Neuronal stem cell (in vitro differentiated cells): ENCODE data around the gene FILIP1L. TPM values are rescaled to one million over a fixed set of nuclear protein-coding genes. Genes with fewer than 3 reads are reported as not detected.

Experiments used
- DNase-seq: peaks from one replicate; pipeline ENCODE4 v3.0.0-alpha.2; 2013; ENCODE audit warnings: low spot score
- H2AFZ ChIP-seq: one replicate; pipeline ENCODE4 v1.6.1; 2013; ENCODE audit warnings: mild to moderate bottlenecking, low read length, inconsistent platforms
- H2AK5ac ChIP-seq: 2 replicates; pipeline ENCODE4 v1.6.1; 2013; ENCODE audit warnings: low read depth, mild to moderate bottlenecking, inconsistent platforms, low read length, moderate library complexity, mixed read lengths
- H2BK120ac ChIP-seq: 2 replicates; pipeline ENCODE4 v1.6.1; 2013; ENCODE audit warnings: low read depth, mild to moderate bottlenecking, inconsistent platforms, low read length, moderate library complexity, mixed read lengths
- H2BK12ac ChIP-seq: one replicate; pipeline ENCODE4 v1.6.1; 2013; ENCODE audit warnings: low read length, inconsistent platforms
- H2BK15ac ChIP-seq: 2 replicates; pipeline ENCODE4 v1.6.1; 2013; ENCODE audit warnings: mild to moderate bottlenecking, low read length, inconsistent platforms, mixed read lengths
- H2BK5ac ChIP-seq: one replicate; pipeline ENCODE4 v1.6.1; 2013; ENCODE audit warnings: inconsistent platforms, mild to moderate bottlenecking, low read length, moderate library complexity
- H3K14ac ChIP-seq: one replicate; pipeline ENCODE4 v1.6.1; 2013; ENCODE audit warnings: low read length, inconsistent platforms
- H3K18ac ChIP-seq: 2 replicates; pipeline ENCODE4 v1.6.1; 2013; ENCODE audit warnings: low read length, inconsistent platforms
- H3K23ac ChIP-seq: 2 replicates; pipeline ENCODE4 v1.6.1; 2013; ENCODE audit warnings: low read depth, mild to moderate bottlenecking, mixed read lengths, low read length, inconsistent platforms; ENCODE audit not compliant: poor library complexity
- H3K27ac ChIP-seq: replicated peaks from 3 replicates; pipeline ENCODE4 v1.5.1; 2013; ENCODE audit warnings: low read length, inconsistent platforms
- H3K27me3 ChIP-seq, 3 experiments: 2 replicates each; pipeline ENCODE4 v1.6.1; 2013; ENCODE audit warnings: low read length in 3 of 3, mild to moderate bottlenecking in 2 of 3, inconsistent platforms in 1 of 3, low read depth in 1 of 3, mixed read lengths in 1 of 3, moderate library complexity in 1 of 3; ENCODE audit not compliant: control insufficient read depth in 3 of 3, insufficient read depth in 3 of 3
- H3K36me3 ChIP-seq, 2 donors: replicated peaks in 1 of 2; 2 replicates each; pipeline ENCODE4 v1.6.1; 2013; ENCODE audit warnings: low read length in 2 of 2; ENCODE audit not compliant: control insufficient read depth in 2 of 2, insufficient read depth in 2 of 2
- H3K4ac ChIP-seq: 2 replicates; pipeline ENCODE4 v1.6.1; 2013; ENCODE audit warnings: inconsistent platforms, mild to moderate bottlenecking, low read length, moderate library complexity
- H3K4me1 ChIP-seq, 2 donors: 1 replicate in 1 of 2; 2 replicates in 1 of 2; pipeline ENCODE4 v1.6.1; 2013; ENCODE audit warnings: low read length in 2 of 2, low read depth in 1 of 2; ENCODE audit not compliant: control insufficient read depth in 2 of 2, insufficient read depth in 1 of 2
- H3K4me2 ChIP-seq: one replicate; pipeline ENCODE4 v1.6.1; 2013; ENCODE audit warnings: mild to moderate bottlenecking, low read length, inconsistent platforms; ENCODE audit not compliant: insufficient read depth, poor library complexity, severe bottlenecking
- H3K4me3 ChIP-seq, 2 donors: 2 replicates each; pipeline ENCODE4 v1.5.1; 2013; ENCODE audit warnings: low read length in 2 of 2, mild to moderate bottlenecking in 2 of 2, inconsistent platforms in 1 of 2, moderate library complexity in 1 of 2
- H3K79me1 ChIP-seq: one replicate; pipeline ENCODE4 v1.6.1; 2013; ENCODE audit warnings: low read depth, mild to moderate bottlenecking, inconsistent platforms, low read length, moderate library complexity
- H3K9ac ChIP-seq: one replicate; pipeline ENCODE4 v1.6.1; 2013; ENCODE audit warnings: mild to moderate bottlenecking, low read depth, low read length, inconsistent platforms; ENCODE audit not compliant: poor library complexity
- H3K9me3 ChIP-seq, 2 donors: replicated peaks in 1 of 2; 2 replicates each; pipeline versions ENCODE3 to v1.6.1; 2013; ENCODE audit warnings: low read length in 2 of 2, mild to moderate bottlenecking in 2 of 2, inconsistent platforms in 1 of 2, low read depth in 1 of 2, mixed read lengths in 1 of 2, moderate library complexity in 1 of 2; ENCODE audit not compliant: control insufficient read depth in 2 of 2, insufficient read depth in 1 of 2
- H4K8ac ChIP-seq: one replicate; pipeline ENCODE4 v1.6.1; 2013; ENCODE audit warnings: low read depth, mild to moderate bottlenecking, inconsistent platforms, low read length, moderate library complexity
- H4K91ac ChIP-seq: one replicate; pipeline ENCODE4 v1.6.1; 2013; ENCODE audit warnings: low read length, low read depth, mild to moderate bottlenecking, inconsistent platforms; ENCODE audit not compliant: poor library complexity
- WGBS, 2 donors: extraction: QIAGEN DNeasy Blood & Tissue Kit; methylation state at CpG; one replicate each; pipeline ENCODE4 v1.1.7; 2013; ENCODE audit warnings: missing lambda C conversion rate in 2 of 2, mixed read lengths in 1 of 2; ENCODE audit not compliant: insufficient read length in 2 of 2, insufficient replicate concordance in 1 of 2; ENCODE audit errors: extremely low coverage in 2 of 2; 5-methylcytosine and 5-hydroxymethylcytosine counted together
- small RNA-seq: library from polyadenylated mRNA; stranded (forward); fragments of <200 nt; extraction: miRNeasy Mini kit (QIAGEN cat#:217004); gene quantifications from one replicate; pipeline ENCODE3, GENCODE V24; 2013; ENCODE audit not compliant: insufficient read depth

FILIP1L gene

DNA sequence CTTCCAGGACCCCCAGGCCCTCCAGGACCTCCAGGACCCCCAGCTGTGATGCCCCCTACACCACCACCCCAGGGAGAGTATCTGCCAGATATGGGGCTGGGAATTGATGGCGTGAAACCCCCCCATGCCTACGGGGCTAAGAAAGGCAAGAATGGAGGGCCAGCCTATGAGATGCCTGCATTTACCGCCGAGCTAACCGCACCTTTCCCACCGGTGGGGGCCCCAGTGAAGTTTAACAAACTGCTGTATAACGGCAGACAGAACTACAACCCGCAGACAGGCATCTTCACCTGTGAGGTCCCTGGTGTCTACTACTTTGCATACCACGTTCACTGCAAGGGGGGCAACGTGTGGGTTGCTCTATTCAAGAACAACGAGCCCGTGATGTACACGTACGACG, 318.7 kb downstream of the FILIP1L start:
- H4K8ac ChIP-seq, result no peak overlapping the region
- no peaks in the 10 kb centered on the region for H3K79me1 ChIP-seq
- H2AFZ ChIP-seq, result no peak overlapping the region
- H3K23ac ChIP-seq, result no peak overlapping the region
- peaks cover 0 to 1% of the 10 kb centered on the region in 2 donors for H3K9me3 ChIP-seq
- no peak overlapping the region for H4K91ac ChIP-seq
- H3K18ac ChIP-seq, result peak overlapping the region; percentile 28
- H3K14ac ChIP-seq, result no peak overlapping the region
- H2BK12ac ChIP-seq, result no peak overlapping the region
- H3K4me3 ChIP-seq, result no peak overlapping the region
- H2BK15ac ChIP-seq, result no peak overlapping the region
- H3K4ac ChIP-seq, result no peak overlapping the region
- H2AK5ac ChIP-seq, result peak overlapping the region; percentile 61
- H3K4me2 ChIP-seq, result no peak overlapping the region
- H3K27ac ChIP-seq, result no peak overlapping the region
- no peak overlapping the region for H2BK5ac ChIP-seq
- H3K4me1 ChIP-seq, result no peaks in the 10 kb centered on the region
- no peaks in the 10 kb centered on the region for H3K27me3 ChIP-seq
- H2BK120ac ChIP-seq, result no peak overlapping the region
- DNase-seq, result no peak
- no CpG with 5 or more reads among the region's 15 CpGs for WGBS, 2 donors
- H3K9ac ChIP-seq, result no peak overlapping the region
- no peaks in the 10 kb centered on the region for H3K36me3 ChIP-seq

DNA sequence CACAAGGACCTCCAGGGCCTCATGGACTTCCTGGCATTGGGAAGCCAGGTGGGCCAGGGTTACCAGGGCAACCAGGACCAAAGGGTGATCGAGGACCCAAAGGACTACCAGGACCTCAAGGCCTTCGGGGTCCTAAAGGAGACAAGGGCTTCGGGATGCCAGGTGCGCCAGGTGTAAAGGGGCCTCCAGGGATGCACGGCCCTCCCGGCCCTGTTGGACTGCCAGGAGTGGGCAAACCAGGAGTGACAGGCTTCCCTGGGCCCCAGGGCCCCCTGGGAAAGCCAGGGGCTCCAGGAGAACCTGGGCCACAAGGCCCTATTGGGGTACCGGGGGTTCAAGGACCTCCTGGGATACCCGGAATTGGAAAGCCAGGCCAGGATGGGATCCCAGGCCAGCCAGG, 319.8 kb downstream of the FILIP1L start:
- Histone ChIP-seq H2AK5ac (no peak overlapping the region), H2AFZ (no peak overlapping the region), H3K4me1 (no peaks in the 10 kb centered on the region), H3K23ac (peak overlapping the region; percentile 47), H3K9me3 (peaks cover 0 to 1% of the 10 kb centered on the region in 2 donors), H3K27ac (no peak overlapping the region), H2BK120ac (no peak overlapping the region), H3K14ac (no peak overlapping the region), H3K4me3 (no peak overlapping the region), H4K91ac (no peak overlapping the region), H3K79me1 (no peaks in the 10 kb centered on the region), H3K36me3 (no peaks in the 10 kb centered on the region), H2BK12ac (no peak overlapping the region), H3K4ac (no peak overlapping the region), H3K4me2 (no peak overlapping the region), H2BK15ac (no peak overlapping the region), H3K18ac (no peak overlapping the region), H4K8ac (no peak overlapping the region), H2BK5ac (no peak overlapping the region), H3K27me3 (no peaks in the 10 kb centered on the region), H3K9ac (no peak overlapping the region)
- no CpG with 5 or more reads among the region's 8 CpGs for WGBS, 2 donors
- DNase-seq, result no peak

DNA sequence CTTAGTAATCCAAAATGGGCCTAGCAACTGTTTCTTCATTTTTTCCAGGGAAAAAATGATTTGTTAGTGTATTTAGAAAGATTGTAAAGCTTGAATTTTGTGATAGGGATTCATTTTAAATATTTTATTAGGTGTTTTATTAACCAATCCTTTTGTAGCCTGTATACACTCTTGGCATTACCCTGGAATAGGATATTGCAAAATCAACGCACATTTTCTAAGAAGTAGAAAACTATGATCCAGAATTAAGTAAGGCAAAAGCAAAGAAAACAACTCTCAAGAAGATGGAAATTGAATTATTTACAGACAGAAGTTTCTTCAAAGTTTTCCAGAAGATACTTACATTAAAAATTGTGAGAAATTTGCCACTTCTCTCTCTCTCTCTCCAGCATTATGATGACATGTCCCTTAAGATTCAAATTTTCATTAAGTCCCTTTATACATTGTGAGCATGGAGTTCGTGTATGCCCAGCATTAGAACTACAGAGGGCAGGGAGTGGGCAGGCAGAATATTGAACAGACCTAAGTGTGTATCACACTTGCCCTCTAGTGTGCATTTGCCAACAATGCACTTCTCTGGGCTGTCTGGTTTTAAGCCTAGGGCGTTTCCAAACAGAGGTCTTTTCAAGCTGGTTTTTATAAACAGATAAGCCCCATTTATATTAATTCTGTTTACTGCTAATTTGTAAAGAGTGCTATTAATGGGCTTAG, 325.1 kb downstream of the FILIP1L start:
- Histone ChIP-seq H2BK5ac (no peak overlapping the region), H3K4me3 (no peak overlapping the region), H3K14ac (no peak overlapping the region), H3K9ac (no peak overlapping the region), H3K23ac (no peak overlapping the region), H3K18ac (no peak overlapping the region), H3K4me2 (no peak overlapping the region), H3K27ac (no peak overlapping the region), H3K4ac (no peak overlapping the region), H3K36me3 (no peaks in the 10 kb centered on the region), H3K27me3 (no peaks in the 10 kb centered on the region), H2BK120ac (no peak overlapping the region), H3K79me1 (no peaks in the 10 kb centered on the region), H4K91ac (no peak overlapping the region), H3K4me1 (no peaks in the 10 kb centered on the region), H2AK5ac (no peak overlapping the region), H2BK12ac (no peak overlapping the region), H4K8ac (no peak overlapping the region), H2BK15ac (no peak overlapping the region), H2AFZ (no peak overlapping the region), H3K9me3 (no peaks in the 10 kb centered on the region)
- DNase-seq, result peak; percentile 5
- no CpG with 5 or more reads among the region's 3 CpGs for WGBS, 2 donors

Small RNAs within 50 kb of the gene (small RNA-seq; reads per million reads assigned to genes)
- gene MIR3921, result not detected
